GM23338 (cell line): ENCODE results near the gene AUH.

ENCODE experiments used
- CREB1 ChIP-seq: fragments of 250-450 bp; sonication (Bioruptor Pico); IDR thresholded peaks from 2 replicates; pipeline ENCODE4 v1.5.0; 2020; ENCODE audit warnings: low read depth, mild to moderate bottlenecking, moderate library complexity
- CTCF ChIP-seq, 2 experiments: fragments of 200-600 bp in 1 of 2; sonication (generic) in 1 of 2; conservative IDR thresholded peaks; 2 replicates each; pipeline versions ENCODE4 v1.5.1 to v1.6.1; 2016 to 2017; ENCODE audit warnings: antibody characterized with exemption in 2 of 2, low read depth in 2 of 2, mild to moderate bottlenecking in 2 of 2, moderate library complexity in 1 of 2
- ETS1 ChIP-seq: IDR thresholded peaks from 2 replicates; pipeline ENCODE4 v1.6.1; 2016; ENCODE audit warnings: antibody characterized with exemption
- EZH2 ChIP-seq: fragments of 200-600 bp; sonication (generic); IDR thresholded peaks from one replicate; pipeline ENCODE4 v1.8.0; 2017; ENCODE audit warnings: antibody characterized with exemption, mild to moderate bottlenecking, low read depth; ENCODE audit not compliant: unreplicated experiment
- EZH2phosphoT487 ChIP-seq: fragments of 200-600 bp; sonication (generic); IDR thresholded peaks from one replicate; pipeline ENCODE4 v1.8.1; 2018; ENCODE audit warnings: antibody characterized with exemption; ENCODE audit not compliant: unreplicated experiment
- JUNB ChIP-seq: IDR thresholded peaks from one replicate; pipeline ENCODE4 v1.6.1; 2016; ENCODE audit warnings: antibody characterized with exemption; ENCODE audit not compliant: unreplicated experiment
- POLR2AphosphoS5 ChIP-seq: IDR thresholded peaks from 2 replicates; pipeline ENCODE4 v1.6.1; 2016; ENCODE audit warnings: antibody characterized with exemption, low read depth
- STAT1 ChIP-seq: IDR thresholded peaks from one replicate; pipeline ENCODE4 v1.6.1; 2016; ENCODE audit warnings: antibody characterized with exemption; ENCODE audit not compliant: unreplicated experiment
- ZNF114 ChIP-seq: fragments of 250-450 bp; sonication (Bioruptor Pico); IDR thresholded peaks from 2 replicates; pipeline ENCODE4 v1.5.0; 2020; ENCODE audit warnings: mild to moderate bottlenecking, moderate library complexity
- TF ChIP-seq, protein P1 (sequence below): IDR thresholded peaks from one replicate; pipeline ENCODE4 v1.6.1; 2018; ENCODE audit warnings: antibody characterized with exemption; ENCODE audit not compliant: unreplicated experiment

- TF ChIP-seq CTCF (conservative IDR thresholded peaks at IDR 0.05; ENCODE audit: low read depth in 2 of 2) (0 out of 4 replicates have a peak, but pooled peaks of 1 of the 2 experiments have one; percentile 14), POLR2AphosphoS5 (no peak), EZH2 (no peak), EZH2phosphoT487 (no peak), ZNF114 (CRISPR knock-in tag) (no peak), STAT1 (no peak), CREB1 (CRISPR knock-in tag) (no peak), ETS1 (no peak), JUNB (no peak)
- TF ChIP-seq, protein P1, sequence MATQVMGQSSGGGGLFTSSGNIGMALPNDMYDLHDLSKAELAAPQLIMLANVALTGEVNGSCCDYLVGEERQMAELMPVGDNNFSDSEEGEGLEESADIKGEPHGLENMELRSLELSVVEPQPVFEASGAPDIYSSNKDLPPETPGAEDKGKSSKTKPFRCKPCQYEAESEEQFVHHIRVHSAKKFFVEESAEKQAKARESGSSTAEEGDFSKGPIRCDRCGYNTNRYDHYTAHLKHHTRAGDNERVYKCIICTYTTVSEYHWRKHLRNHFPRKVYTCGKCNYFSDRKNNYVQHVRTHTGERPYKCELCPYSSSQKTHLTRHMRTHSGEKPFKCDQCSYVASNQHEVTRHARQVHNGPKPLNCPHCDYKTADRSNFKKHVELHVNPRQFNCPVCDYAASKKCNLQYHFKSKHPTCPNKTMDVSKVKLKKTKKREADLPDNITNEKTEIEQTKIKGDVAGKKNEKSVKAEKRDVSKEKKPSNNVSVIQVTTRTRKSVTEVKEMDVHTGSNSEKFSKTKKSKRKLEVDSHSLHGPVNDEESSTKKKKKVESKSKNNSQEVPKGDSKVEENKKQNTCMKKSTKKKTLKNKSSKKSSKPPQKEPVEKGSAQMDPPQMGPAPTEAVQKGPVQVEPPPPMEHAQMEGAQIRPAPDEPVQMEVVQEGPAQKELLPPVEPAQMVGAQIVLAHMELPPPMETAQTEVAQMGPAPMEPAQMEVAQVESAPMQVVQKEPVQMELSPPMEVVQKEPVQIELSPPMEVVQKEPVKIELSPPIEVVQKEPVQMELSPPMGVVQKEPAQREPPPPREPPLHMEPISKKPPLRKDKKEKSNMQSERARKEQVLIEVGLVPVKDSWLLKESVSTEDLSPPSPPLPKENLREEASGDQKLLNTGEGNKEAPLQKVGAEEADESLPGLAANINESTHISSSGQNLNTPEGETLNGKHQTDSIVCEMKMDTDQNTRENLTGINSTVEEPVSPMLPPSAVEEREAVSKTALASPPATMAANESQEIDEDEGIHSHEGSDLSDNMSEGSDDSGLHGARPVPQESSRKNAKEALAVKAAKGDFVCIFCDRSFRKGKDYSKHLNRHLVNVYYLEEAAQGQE: no peak
Measured at GRCh38 chr9:91178281-91179236, 183.2 kb downstream of the AUH start.
